ENCODE results near the gene ZNF383.
A peak's percentile ranks its signal among the peaks of the same experiment; 100 is the strongest.

Gene ZNF383

GRCh38 chr19:37217480-37217774 is 587 bp upstream of the ZNF383 start:
- no peaks in the 10 kb centered on the region for H3K36me3 ChIP-seq
- H3K27ac ChIP-seq = peak overlapping the region; percentile 79
- peaks cover 15 to 16% of the 10 kb centered on the region in 2 experiments for H3K4me1 ChIP-seq (ENCODE audit: control insufficient read depth in 1 of 2, insufficient read depth in 1 of 2, low read depth in 1 of 2, low read length in 1 of 2)
- H3K27me3 ChIP-seq = no peaks in the 10 kb centered on the region
- H3K9me3 ChIP-seq = no peaks in the 10 kb centered on the region
- TF ChIP-seq CTCF (IDR thresholded peaks at IDR 0.05) = no peak
- H3K4me3 ChIP-seq (ENCODE audit: low read depth in 1 of 2, low read length in 1 of 2) = peak overlapping the region; percentile 79 to 93

GRCh38 chr19:37218592-37218935 is 550 bp downstream of the ZNF383 start:
- Histone ChIP-seq H3K27me3 (no peaks in the 10 kb centered on the region), H3K4me1 (ENCODE audit: control insufficient read depth in 1 of 2, insufficient read depth in 1 of 2, low read depth in 1 of 2, low read length in 1 of 2) (peaks cover 15 to 16% of the 10 kb centered on the region in 2 experiments), H3K36me3 (no peaks in the 10 kb centered on the region), H3K9me3 (peaks cover 5% of the 10 kb centered on the region), H3K4me3 (ENCODE audit: low read depth in 1 of 2, low read length in 1 of 2) (peak overlapping the region; percentile 79 to 93), H3K27ac (peak overlapping the region; percentile 79)
- no peak for TF ChIP-seq CTCF (IDR thresholded peaks at IDR 0.05)

- Histone ChIP-seq H3K27ac (no peak overlapping the region), H3K27me3 (no peaks in the 10 kb centered on the region), H3K9me3 (peaks cover 5% of the 10 kb centered on the region), H3K36me3 (peaks cover 7% of the 10 kb centered on the region), H3K4me3 (ENCODE audit: low read depth in 1 of 2, low read length in 1 of 2) (no peak overlapping the region), H3K4me1 (ENCODE audit: control insufficient read depth in 1 of 2, insufficient read depth in 1 of 2, low read depth in 1 of 2, low read length in 1 of 2) (peaks cover 15 to 16% of the 10 kb centered on the region in 2 experiments)
- TF ChIP-seq CTCF (IDR thresholded peaks at IDR 0.05) = no peak
Measured at GRCh38 chr19:37220383-37220782, 2.4 kb downstream of the ZNF383 start.

- Histone ChIP-seq H3K9me3 (peaks cover 5% of the 10 kb centered on the region), H3K4me3 (ENCODE audit: low read depth in 1 of 2, low read length in 1 of 2) (no peak overlapping the region), H3K4me1 (ENCODE audit: control insufficient read depth in 1 of 2, insufficient read depth in 1 of 2, low read depth in 1 of 2, low read length in 1 of 2) (peaks cover 15 to 16% of the 10 kb centered on the region in 2 experiments), H3K27ac (no peak overlapping the region), H3K36me3 (peaks cover 13% of the 10 kb centered on the region), H3K27me3 (no peaks in the 10 kb centered on the region)
- no peak for TF ChIP-seq CTCF (IDR thresholded peaks at IDR 0.05)
Measured at GRCh38 chr19:37221136-37221535, 3.1 kb downstream of the ZNF383 start.

GRCh38 chr19:37226248-37226647 is 8.2 kb downstream of the ZNF383 start:
- Histone ChIP-seq H3K9me3 (peaks cover 15% of the 10 kb centered on the region), H3K36me3 (peaks cover 23% of the 10 kb centered on the region), H3K27me3 (no peaks in the 10 kb centered on the region), H3K27ac (no peak overlapping the region), H3K4me1 (ENCODE audit: control insufficient read depth in 1 of 2, insufficient read depth in 1 of 2, low read depth in 1 of 2, low read length in 1 of 2) (no peaks in the 10 kb centered on the region), H3K4me3 (ENCODE audit: low read depth in 1 of 2, low read length in 1 of 2) (no peak overlapping the region)
- TF ChIP-seq CTCF (IDR thresholded peaks at IDR 0.05) = no peak

GRCh38 chr19:37227996-37228395 is 10.0 kb downstream of the ZNF383 start:
- Histone ChIP-seq H3K27ac (no peak overlapping the region), H3K9me3 (peaks cover 17% of the 10 kb centered on the region), H3K36me3 (peaks cover 24% of the 10 kb centered on the region), H3K27me3 (no peaks in the 10 kb centered on the region), H3K4me3 (ENCODE audit: low read depth in 1 of 2, low read length in 1 of 2) (no peak overlapping the region), H3K4me1 (ENCODE audit: control insufficient read depth in 1 of 2, insufficient read depth in 1 of 2, low read depth in 1 of 2, low read length in 1 of 2) (no peaks in the 10 kb centered on the region)
- no peak for TF ChIP-seq CTCF (IDR thresholded peaks at IDR 0.05)

Measured in neutrophil (primary cell).